HT-29 (cell line): ENCODE data around the gene MEMO1. TPM values are rescaled to one million over a fixed set of nuclear protein-coding genes. Genes with fewer than 3 reads are reported as not detected.
"Not testable (repeated sequence)": the region's sequence is repeated elsewhere in the genome, so short reads cannot be mapped to it uniquely, and the experiment has no call there.

Experiments
- DNase-seq: peaks from one replicate; pipeline ENCODE4 v3.0.0-alpha.2; 2015; ENCODE audit warnings: low spot score
- total RNA-seq: library from RNA; depleted of rRNA; stranded (reverse); fragments of >200 nt; shearing (Covaris generic); gene quantifications from 2 replicates; pipeline ENCODE4 v1.2.3, GENCODE V29; 2014

Gene MEMO1
- total RNA-seq, 1 experiment from 2014 or later, result 42.2 TPM

DNA sequence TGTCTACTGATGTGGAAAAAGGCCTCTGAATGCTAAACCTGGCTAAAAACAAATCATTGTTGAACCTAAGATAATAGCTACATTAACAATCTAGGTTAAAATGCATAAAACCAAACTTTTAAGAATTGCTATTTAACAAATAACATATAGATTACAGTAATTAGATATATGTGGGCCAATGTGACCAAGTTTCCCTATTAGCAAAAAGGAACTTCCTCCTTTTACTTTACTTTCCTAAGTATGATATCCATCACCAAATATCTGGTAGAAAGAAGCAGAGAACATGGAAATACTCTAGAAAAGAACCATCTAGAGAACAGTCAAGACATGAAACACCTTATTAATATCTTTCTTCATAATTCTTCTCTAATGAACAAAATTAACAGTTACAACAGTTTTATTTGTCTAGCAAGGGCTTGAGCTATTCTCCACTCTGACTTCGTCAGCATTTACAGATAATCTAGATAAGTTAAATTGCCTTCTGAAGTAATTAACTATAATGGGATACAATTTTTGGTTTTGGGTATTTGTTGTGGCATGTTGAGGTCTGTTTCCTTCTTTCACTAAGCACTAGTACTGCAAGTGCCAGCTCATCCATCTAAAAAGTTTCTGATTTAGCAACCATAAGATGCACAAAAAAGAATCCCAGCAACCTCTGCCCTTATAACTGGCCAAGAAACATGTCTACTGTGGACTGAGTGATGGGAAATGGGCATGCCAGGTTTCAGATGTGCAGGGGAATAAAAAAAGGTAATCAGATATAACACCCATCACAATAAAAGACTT, 53.3 kb downstream of the MEMO1 start:
- no peak for DNase-seq

DNA sequence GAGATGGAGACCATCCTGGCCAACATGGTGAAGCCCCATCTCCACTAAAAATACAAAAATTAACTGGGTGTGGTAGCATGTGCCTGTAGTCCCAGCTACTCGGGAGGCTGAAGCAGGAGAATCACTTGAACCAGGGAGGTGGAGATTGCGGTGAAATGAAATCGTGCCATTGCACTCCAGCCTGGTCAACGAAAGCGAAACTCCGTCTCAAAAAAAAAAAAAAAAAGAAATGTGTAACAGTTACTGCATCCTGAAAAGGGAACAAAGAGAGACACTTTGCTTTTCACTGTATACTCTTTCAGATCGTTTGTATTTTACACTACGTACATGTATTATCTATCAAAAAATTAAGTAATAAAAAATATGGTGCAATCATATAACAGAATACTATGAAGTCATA, 53.9 kb downstream of the MEMO1 start:
- DNase-seq, result not testable (repeated sequence)

DNA sequence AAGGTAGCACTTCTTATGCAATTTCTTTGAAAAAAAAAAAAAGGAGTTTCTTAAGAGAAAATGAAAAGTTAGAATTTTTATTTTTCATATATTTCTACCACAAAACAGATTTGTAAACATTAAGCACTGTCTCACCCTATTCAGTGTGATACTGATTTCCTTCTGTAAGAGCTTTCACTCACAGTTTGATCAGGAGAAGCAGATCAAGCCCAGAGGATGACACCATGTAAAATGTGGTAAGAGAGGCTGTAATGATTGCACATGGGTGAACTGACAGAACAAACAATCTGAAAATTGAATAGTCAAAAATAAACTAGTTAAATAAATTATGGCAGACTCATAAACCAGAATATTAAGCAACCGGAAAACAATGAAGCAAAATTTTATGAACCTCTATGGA, 54.5 kb downstream of the MEMO1 start:
- DNase-seq, result no peak

DNA sequence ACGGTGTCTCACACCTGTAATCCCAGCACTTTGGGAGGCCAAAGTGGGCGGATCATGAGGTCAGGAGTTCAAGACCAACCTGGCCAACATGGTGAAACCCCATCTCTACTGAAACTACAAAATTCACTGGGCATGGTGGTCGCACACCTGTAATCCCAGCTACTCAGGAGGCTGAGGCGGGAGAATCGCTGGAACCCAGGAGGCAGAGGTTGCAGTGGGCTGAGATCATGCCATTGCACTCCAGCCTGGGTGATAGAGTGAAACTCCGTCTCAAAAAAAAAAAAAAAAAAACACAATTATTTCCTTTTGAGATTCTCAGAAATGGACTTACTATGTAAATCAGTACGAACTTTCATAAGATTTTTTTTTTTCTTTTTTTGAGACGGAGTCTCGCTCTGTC, 57.7 kb downstream of the MEMO1 start:
- not testable (repeated sequence) for DNase-seq

DNA sequence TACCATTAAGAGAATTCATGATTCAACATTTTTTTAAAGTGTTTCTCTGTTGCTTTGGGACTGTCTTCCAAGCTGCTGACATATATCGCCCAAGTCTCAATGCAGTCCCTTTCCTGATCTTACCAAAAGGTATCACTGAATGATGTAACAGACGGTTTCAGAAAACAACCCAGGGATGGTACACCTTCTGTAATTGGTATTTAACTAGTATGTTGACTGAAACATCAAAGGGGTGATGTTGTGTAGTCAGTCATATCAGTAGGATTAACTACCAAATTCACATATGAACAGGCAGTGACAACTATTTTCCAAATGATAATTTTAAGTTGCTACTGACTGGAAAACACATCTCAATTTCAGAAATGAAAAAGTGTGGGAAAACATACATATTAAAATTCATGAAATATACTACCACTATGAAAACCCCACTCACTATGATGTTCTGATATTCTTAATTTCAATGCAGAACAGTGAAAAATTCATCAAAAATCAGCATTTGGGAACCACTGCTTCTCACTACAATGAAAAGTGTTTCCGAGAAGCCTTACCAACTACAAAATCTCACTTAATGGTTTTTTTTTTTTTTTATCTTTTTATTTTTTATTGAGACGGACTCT, 59.8 kb downstream of the MEMO1 start:
- DNase-seq, result no peak

DNA sequence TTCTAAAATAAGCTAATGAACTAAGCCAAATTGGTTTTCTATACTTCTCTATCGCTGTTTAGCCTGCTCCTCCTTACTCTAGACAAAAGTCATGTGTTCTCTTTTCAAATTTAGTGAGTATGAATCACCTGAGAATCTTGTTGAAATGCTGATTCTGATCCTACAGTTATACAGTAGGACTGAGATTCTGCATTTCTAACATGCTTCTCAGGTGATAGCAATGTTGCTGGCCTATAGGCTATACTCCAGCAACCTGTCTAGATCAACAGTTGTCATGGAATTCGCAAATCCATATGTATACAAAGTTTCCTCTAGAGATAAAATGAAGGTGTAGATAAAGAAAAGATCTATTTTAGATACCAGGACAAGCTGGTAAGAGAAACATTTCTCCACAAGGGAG, 62.9 kb downstream of the MEMO1 start:
- no peak for DNase-seq

DNA sequence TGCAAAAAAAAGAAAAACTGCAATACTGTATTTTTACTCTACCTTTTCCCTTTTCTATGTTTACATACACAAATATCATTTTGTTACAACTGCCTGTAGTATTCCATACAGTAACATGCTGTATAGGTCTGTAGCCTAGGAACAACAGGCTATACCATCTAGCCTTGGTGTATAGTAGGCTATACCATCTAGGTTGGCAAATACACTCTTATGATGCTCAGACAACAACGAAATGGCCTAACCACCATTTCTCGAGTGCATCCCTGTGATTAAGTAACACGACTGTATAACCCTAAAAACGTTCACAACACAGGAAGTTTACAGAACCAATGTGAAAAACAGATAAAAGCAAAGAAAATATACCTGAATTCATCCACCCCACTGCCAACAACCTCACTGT, 64.0 kb downstream of the MEMO1 start:
- no peak for DNase-seq

DNA sequence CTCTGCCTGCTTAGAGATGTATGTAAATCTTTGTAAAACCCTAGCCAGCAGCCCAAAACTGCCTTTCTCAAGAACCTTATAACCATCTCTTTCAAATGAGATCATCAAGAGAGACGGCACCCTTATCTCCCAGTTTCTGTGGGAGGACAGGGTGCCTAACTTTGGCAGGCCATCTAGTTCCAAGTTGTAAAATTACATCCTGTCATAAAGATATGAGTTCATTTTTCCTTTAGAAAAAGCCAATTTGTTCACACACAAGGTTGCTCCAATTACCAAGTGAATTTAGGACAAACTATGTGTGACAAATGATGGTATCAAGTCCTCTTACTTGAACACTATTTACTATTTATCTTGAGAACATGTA, 65.3 kb downstream of the MEMO1 start:
- no peak for DNase-seq

DNA sequence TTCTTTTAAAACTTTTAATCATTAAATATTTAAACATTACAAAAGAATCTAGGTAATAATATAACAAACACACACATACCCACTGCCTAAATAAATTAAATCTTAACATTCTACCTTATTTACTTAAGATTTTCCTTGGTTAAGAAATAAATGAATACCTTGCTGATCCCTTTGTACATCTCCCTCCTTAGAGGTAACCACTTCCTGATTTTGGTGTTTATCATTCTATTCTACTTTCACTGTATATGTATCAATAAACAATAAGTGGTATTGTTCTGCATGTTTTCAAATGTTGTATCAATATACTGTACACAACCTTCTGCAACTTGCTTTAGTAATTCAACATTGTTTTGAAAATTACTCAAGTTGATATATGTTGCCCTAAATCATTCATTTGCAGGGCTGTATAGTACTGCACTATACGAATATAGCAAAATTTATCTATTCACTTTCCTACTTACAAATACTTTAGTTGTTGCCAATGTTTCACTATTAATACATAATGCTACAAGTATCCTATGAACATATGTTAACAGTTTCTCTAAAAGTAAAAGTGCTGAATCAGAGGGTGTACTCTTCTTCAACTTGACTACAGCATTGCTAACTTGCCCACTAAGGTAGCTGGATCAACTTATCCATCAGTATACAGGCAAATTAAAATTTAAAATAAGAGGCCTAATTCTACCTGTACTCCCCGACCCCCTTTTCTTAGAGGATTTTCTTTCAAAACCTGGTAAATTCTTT, 65.8 kb downstream of the MEMO1 start:
- no peak for DNase-seq

DNA sequence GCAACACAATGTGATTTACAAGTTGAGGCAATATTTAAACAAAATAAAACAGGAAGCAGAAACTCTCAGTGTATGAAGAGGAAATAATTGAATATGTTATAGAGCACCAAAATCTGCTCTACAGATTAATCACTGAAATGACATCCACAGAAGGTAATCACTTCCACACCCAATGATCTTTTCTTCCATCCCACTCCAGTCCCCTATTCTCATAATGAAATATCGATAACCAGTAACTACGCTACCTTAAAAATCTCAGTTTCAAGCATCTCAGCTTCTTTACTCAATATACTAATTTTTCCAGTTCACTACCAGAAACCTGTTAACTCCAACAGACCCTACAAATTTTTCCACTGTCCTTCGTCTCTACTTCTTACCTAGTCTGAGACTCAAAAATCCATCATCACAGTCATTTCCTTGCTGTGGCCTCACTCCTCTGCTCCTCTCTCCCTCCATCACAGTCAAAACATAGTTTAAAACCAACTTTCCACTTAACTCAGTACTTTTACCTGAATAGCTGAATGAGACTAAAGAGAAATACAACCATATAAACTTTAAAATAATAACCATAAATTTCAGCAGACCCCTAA, 67.1 kb downstream of the MEMO1 start:
- no peak for DNase-seq

DNA sequence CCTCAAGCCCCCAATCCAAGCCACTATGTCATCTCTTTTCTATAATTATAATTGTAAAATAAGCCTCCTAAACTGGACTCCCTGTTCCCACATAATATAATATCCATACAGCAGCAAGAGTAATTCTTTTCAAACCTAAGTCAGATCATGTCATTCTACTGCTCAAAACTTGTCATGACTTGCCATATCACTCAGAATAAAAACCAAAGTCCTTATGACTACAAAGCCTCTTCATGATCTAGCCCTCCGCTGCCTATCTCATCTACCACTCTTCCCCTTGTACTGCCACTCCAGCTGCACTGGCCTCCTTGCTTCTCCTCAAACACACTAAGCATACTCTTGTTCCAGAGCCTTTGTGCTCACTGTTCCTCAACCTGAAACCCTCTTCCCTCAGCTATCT, 69.9 kb downstream of the MEMO1 start:
- no peak for DNase-seq

DNA sequence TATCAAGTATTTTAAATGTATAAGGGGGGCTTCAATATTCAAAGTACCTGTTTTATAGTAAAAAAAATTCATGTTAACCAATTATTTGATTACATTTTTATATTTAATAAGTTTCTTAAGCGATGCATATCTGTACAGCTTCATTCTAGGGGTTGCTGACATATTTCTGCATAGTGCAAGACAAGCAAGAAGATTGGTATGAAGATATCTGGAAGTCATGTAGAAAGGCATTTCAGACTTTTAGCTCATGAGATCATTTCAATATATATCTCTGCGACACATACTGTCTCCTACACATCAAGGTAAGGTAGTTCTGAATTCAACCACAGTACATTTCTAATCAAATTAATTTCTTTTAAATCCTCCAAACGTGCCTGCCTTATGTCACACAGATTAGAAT, 73.1 kb downstream of the MEMO1 start:
- DNase-seq, result no peak

DNA sequence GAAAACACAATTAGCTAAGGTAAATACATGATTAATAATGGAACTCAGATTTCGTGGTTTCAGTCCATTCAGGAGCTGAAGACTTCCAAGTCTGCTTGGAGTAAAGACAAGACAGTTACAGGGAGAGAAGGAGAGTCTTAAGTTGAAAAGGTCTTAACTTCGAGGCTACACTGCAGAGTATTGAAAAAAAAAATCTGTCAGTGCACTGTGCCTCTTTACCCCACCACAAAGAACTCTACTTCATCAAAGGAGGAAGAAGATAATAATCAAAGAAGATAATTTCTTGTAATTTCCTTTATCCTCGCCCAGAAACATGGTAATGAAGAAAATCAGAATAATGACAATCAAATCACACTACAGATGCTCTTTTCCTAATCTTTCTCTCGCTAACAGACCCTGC, 75.4 kb downstream of the MEMO1 start:
- no peak for DNase-seq

DNA sequence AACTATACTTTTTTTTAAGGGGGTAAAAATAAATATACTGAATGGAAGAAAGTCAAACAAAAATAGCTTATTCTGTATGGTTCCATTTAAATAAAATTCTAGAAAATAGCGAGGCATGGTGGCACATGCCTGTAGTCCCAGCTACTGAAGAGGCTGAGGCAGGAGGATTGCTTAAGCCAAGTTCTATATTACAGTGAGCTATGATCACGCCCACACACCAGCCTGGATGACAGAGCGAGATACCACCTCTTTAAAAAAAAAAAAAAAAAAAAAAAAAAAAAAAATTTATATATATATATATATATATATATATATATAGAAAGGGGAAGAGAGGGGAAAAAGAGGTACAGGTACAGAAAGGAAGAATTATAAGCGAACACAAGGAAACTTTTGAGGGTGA, 77.7 kb downstream of the MEMO1 start:
- no peak for DNase-seq

DNA sequence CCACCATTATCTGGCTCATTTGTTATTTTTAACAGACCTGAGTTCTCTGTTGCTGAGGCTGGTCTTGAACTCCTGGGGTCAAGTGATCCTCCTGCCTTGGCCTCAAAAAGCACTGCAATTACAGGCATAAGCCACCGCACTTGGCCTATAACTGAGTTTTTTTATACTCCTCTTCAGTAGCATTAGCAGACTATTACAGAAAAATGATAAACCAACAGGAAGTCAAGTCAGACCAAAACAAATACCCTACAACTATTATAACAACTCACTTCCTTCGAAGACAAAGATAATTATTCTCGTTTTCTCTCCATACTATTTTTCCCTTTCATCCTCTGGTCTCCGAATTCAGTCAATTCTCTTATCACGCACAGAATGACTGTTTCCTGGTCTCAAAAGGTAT, 78.2 kb downstream of the MEMO1 start:
- no peak for DNase-seq

DNA sequence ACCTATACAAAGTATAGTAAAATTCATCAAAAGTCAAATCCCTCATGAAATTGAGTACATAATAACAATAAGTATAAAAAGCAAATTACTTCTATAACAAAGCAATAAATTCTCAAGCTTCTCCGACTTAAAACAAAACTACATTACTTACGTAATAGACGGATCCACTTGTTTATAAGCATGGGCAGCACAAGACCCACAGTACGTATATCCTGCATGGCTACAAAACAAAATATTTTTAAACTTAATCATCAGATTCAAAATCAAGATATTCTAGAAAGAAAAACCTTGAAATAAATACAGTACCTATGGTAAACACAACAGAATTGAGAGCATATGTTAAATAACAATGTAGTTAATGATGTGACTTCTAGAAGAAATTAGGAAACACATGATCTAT, 78.9 kb downstream of the MEMO1 start:
- DNase-seq, result no peak

DNA sequence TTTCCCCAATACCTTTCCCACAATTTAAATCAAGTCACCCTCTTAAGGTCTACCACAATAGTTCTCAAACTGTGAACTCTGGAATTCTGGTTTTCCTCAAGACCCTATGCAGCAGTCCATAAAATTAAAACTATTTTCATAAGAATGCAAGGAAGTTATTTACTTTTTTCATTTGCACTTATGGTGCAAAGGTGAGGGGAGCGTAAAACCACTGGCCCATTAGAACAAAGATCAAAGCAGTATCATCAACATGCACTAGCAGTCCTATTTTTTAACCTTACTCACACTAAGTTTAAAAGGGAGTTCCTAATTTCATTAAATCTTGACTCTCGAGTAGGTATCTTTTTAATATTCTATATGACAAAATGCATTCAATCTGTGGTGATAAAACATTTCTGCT, 85.3 kb downstream of the MEMO1 start:
- no peak for DNase-seq

DNA sequence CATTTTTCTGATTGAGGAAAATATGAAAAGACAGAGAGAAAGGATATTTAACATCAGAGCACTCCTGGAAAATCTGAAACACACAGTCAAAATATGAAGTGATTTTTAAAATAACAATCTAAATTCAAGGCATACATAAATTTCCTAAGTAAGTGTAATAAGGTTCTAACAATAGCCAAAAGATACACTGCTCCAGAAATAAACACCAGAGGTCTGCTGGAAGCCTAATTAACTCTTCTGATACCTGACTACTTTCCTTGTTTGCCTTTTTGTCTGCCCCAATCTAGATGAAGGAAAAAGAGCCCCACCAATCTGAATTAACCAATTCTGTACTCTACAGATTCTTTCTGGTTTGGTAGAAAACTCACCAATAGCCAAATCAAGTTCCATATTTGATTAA, 87.1 kb downstream of the MEMO1 start:
- DNase-seq, result no peak

DNA sequence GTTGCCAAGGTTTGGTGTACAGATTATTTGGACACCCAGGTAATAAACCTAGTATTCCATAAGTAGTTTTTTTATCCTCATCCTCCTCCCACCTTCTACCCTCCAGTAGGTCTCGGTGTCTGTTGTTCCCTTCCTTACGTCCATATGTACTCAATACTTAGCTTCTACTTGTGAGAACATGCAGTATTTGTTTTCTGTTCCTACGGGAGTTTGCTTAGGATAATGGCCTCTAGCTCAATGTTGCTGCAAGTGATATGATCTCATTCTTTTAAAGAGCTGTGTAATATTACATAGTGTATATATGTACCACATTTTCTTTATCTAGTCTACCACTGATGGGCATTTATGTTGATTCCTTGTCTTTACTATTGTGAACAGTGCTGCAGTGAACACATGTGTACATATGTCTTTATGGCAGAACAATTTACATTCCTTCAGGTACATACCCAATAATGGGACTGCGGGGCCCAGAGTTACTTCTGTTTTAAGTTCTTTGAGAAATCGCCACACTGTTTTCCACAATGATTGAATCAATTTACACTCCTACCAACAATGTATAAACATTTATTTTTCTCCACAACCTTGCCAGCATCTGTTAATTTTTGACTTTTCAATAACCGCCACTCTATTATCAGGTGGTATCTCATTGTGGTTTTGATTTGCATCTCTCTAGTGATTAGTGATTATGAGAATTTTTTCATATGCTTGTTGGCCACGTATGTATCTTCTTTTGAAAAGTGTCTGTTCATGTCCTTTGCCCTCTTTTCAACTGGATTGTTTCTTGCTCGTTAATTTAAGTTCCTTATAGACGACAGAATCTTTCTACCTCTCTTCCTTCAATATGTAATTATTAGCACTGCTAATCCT, 88.0 kb downstream of the MEMO1 start:
- no peak for DNase-seq

DNA sequence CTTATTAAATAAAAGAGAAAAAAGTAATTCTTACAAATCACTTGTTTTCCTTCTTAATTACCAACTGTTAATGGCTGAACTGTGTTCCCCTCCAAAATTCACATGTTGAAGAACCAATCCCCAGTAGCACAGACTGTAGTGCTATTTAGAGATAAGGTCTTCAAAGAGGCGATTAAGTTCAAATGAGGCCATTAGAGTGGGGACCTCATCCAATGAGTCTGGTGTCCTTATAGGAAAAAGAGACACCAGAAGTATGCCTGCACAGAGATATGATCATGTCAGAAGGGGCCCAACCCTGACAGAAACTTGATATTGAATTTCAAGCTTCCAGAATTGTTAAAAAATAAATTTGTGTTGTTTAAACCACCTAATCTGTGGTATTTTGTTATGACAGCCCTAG, 89.8 kb downstream of the MEMO1 start:
- DNase-seq, result no peak

DNA sequence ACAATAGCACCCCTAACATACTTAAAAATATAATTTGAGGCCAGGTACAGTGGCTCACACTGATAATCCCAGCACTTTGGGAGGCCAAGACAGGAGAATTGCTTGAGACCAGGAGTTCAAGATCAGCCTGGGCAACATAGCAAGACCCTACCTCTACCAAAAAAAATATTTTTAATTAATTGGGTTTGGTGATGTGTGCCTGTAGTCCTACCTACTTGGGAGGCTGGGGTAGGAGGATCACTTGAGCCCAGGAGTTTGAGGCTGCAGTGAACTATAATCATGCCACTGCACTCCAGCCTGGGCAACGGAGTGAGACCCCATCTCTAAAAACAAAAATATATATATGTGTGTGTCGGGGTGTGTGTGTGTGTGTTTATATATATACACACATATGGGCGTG, 91.3 kb downstream of the MEMO1 start:
- DNase-seq, result no peak

DNA sequence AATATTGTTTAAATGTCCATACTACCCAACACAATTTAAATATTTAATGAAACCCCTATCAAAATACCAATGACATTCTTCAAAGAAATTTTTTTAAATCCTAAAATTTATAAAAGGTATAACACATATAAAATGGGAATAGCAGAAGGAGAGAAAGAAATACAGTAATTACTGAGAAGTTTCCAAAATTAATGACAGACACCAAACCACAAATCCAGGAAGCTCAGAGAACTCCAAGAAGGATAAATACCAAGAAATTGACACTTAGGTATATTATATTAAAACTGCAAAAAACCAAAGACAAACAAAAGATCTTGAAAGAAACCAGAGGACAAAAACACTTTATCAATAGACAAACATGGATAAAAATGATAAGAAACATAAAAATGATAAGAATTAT, 101.1 kb downstream of the MEMO1 start:
- no peak for DNase-seq
